Stimulated activated naive B cell treated with anti-CD40 and anti-IgM and Interleukin-4, amounts not matched to agents 10 μg/mL and 1 μg/mL and 100 μg/mL, for 72 hours (primary cell): ENCODE measurements around the gene HEXB.

Source experiments
- ATAC-seq, 2 donors: fragments of 150-1000 bp; cut with Tn5 transposase; replicated peaks; 2 replicates each; pipeline ENCODE4 v1.10.0; 2021; ENCODE audit warnings: moderate library complexity in 1 of 2
- DNase-seq: peaks from one replicate; pipeline ENCODE4 v3.0.0; 2021
- H3K27ac Mint-ChIP-seq: one replicate; pipeline ENCODE4 v1.8.0; 2022; ENCODE audit warnings: mild to moderate bottlenecking, mixed read lengths
- H3K27me3 Mint-ChIP-seq, 2 donors: one replicate each; pipeline ENCODE4 v1.8.0; 2022; ENCODE audit warnings: mixed read lengths in 2 of 2
- H3K36me3 Mint-ChIP-seq, 2 donors: one replicate each; pipeline ENCODE4 v1.8.0; 2022; ENCODE audit warnings: mixed read lengths in 2 of 2, mild to moderate bottlenecking in 1 of 2
- H3K4me1 Mint-ChIP-seq, 2 donors: one replicate each; pipeline ENCODE4 v1.8.0; 2022; ENCODE audit warnings: mixed read lengths in 2 of 2, mild to moderate bottlenecking in 1 of 2
- H3K4me3 Mint-ChIP-seq, 2 donors: one replicate each; pipeline ENCODE4 v1.8.0; 2022; ENCODE audit warnings: mild to moderate bottlenecking in 2 of 2, mixed read lengths in 2 of 2, moderate library complexity in 1 of 2
- H3K9me3 Mint-ChIP-seq, 2 donors: one replicate each; pipeline ENCODE4 v1.8.0; 2022; ENCODE audit warnings: mixed read lengths in 2 of 2, mild to moderate bottlenecking in 1 of 2

HEXB gene

DNA sequence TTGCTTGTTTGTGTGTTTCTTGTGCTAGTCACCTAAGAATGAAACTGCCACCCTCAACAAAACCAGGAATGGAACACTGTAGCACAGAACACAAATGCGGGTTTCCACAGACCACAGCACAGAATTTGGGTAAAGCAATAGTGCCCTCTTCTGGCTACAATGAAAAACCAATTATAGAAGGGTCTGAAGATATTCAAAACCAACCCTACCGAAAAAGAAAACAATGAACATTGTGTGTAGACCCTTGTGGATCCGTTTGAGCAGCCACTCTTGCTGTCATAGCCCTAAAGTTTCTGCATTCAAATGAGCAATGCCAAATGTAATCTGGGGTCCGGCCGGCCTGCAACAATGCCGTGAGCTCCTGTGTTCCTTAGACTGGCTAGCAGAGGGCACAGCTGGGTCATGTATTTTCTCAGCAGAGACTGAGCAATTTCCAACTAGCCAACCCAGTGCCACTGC, 36.2 kb upstream of the HEXB start:
- peak; percentile 88 to 91 for ATAC-seq
- Mint-ChIP-seq H3K4me3 (no peak overlapping the region), H3K27ac (no peak overlapping the region), H3K36me3 (no peaks in the 10 kb centered on the region), H3K4me1 (no peaks in the 10 kb centered on the region), H3K27me3 (peaks cover 5 to 8% of the 10 kb centered on the region in 2 donors), H3K9me3 (no peaks in the 10 kb centered on the region)
- no peak for DNase-seq

- Mint-ChIP-seq H3K4me1 (no peaks in the 10 kb centered on the region), H3K4me3 (no peak overlapping the region), H3K27ac (no peak overlapping the region), H3K36me3 (no peaks in the 10 kb centered on the region), H3K9me3 (no peaks in the 10 kb centered on the region), H3K27me3 (peaks cover 4 to 5% of the 10 kb centered on the region in 2 donors)
- ATAC-seq (no peak), DNase-seq (no peak)
These were observed 35.5 kb upstream of the HEXB start for GRCh38 chr5:74649421-74649973.

DNA sequence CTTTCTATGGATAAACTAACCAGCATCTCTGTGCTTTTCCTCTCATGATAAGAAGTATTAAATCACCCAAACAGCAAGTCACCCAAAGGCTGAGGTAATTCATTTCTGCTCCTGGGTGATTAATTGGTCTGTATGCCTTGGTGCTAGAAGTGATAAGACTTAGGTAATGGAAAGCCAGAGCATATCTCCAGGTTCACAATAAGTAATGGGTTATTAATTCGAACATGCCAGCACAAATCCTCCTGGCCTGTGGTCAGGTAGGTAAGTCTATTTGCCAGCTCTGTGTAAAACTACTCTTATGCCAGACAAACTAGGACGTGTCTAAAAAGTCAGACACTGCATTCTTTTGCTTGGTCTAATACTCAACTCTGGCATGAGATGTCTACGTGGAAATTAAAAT, 33.3 kb upstream of the HEXB start:
- H3K27me3 Mint-ChIP-seq = peaks cover 4 to 5% of the 10 kb centered on the region in 2 donors
- DNase-seq = no peak
- ATAC-seq = no peak
- H3K9me3 Mint-ChIP-seq = no peaks in the 10 kb centered on the region
- H3K4me1 Mint-ChIP-seq = no peaks in the 10 kb centered on the region
- no peak overlapping the region for H3K27ac Mint-ChIP-seq
- no peaks in the 10 kb centered on the region for H3K36me3 Mint-ChIP-seq
- H3K4me3 Mint-ChIP-seq = no peak overlapping the region

- Mint-ChIP-seq H3K27me3 (peaks cover 10 to 11% of the 10 kb centered on the region in 2 donors), H3K36me3 (no peaks in the 10 kb centered on the region), H3K27ac (no peak overlapping the region), H3K9me3 (no peaks in the 10 kb centered on the region), H3K4me1 (no peaks in the 10 kb centered on the region), H3K4me3 (no peak overlapping the region)
- ATAC-seq (no peak), DNase-seq (no peak)
These were observed 32.5 kb upstream of the HEXB start for GRCh38 chr5:74652576-74652975.

DNA sequence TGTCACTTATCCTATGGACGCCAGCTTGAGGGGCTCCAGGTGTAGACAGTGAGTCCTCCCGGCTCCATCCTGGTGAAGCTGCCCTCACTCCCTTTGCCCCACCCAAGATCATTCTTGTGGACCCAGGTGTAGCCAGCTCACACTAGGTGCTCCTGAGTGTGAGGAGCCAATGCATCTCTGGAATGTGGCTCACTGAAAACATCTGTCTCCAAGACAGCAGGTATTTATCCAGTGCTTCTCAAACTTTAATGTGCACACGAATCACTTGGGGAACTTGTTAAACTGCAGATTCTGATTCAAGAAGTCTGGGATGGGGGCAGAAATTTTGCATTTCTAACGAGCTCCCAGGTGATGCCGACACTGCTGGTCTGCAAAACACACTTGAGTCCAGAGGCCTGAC, 31.0 kb upstream of the HEXB start:
- DNase-seq (no peak), ATAC-seq (no peak)
- Mint-ChIP-seq H3K27ac (no peak overlapping the region), H3K9me3 (no peaks in the 10 kb centered on the region), H3K27me3 (peaks cover 11 to 13% of the 10 kb centered on the region in 2 donors), H3K4me3 (no peak overlapping the region), H3K36me3 (no peaks in the 10 kb centered on the region), H3K4me1 (no peaks in the 10 kb centered on the region)

- Mint-ChIP-seq H3K36me3 (no peaks in the 10 kb centered on the region), H3K27me3 (peaks cover 17 to 19% of the 10 kb centered on the region in 2 donors), H3K4me1 (no peaks in the 10 kb centered on the region), H3K27ac (no peak overlapping the region), H3K4me3 (no peak overlapping the region), H3K9me3 (no peaks in the 10 kb centered on the region)
- DNase-seq = no peak
- ATAC-seq = no peak
These were observed 29.8 kb upstream of the HEXB start for GRCh38 chr5:74655206-74655605.

- DNase-seq (no peak), ATAC-seq (no peak)
- no peak overlapping the region for H3K27ac Mint-ChIP-seq
- H3K27me3 Mint-ChIP-seq = peaks cover 15 to 17% of the 10 kb centered on the region in 2 donors
- no peaks in the 10 kb centered on the region for H3K9me3 Mint-ChIP-seq
- H3K4me1 Mint-ChIP-seq = no peaks in the 10 kb centered on the region
- H3K4me3 Mint-ChIP-seq = no peak overlapping the region
- no peaks in the 10 kb centered on the region for H3K36me3 Mint-ChIP-seq
These were observed 29.3 kb upstream of the HEXB start for GRCh38 chr5:74655716-74656115.

GRCh38 chr5:74657165-74657564, 27.9 kb upstream of the HEXB start:
- Mint-ChIP-seq H3K36me3 (no peaks in the 10 kb centered on the region), H3K27me3 (peaks cover 20% of the 10 kb centered on the region in 2 donors), H3K4me3 (no peak overlapping the region), H3K4me1 (no peaks in the 10 kb centered on the region), H3K27ac (no peak overlapping the region), H3K9me3 (no peaks in the 10 kb centered on the region)
- DNase-seq = no peak
- ATAC-seq = no peak

DNA sequence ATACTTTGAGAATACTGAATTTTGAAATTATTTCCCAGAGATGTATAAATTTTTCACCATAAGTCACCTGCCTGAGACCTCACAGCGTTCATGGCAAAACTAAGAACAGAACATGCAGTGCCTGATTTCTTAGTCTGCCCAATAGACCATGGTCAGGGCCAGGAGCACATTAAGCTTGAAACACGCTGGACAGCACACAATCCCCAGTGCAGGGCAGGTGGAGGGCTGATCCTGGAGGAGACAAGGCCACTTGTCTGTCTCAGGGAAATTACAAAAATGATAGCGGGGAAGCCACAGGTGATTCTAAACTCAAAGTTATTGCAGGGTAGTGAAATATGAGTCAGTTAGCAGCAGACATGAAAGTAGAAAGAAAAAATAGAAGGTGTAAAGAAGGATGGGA, 25.9 kb upstream of the HEXB start:
- no peak for DNase-seq
- H3K27me3 Mint-ChIP-seq = peaks cover 25 to 29% of the 10 kb centered on the region in 2 donors
- H3K9me3 Mint-ChIP-seq = no peaks in the 10 kb centered on the region
- no peak overlapping the region for H3K27ac Mint-ChIP-seq
- H3K36me3 Mint-ChIP-seq = no peaks in the 10 kb centered on the region
- no peak overlapping the region for H3K4me3 Mint-ChIP-seq
- no peak for ATAC-seq
- H3K4me1 Mint-ChIP-seq = no peaks in the 10 kb centered on the region

GRCh38 chr5:74660140-74660539, 24.9 kb upstream of the HEXB start:
- Mint-ChIP-seq H3K4me1 (no peaks in the 10 kb centered on the region), H3K27ac (no peak overlapping the region), H3K9me3 (no peaks in the 10 kb centered on the region), H3K36me3 (no peaks in the 10 kb centered on the region), H3K4me3 (no peak overlapping the region), H3K27me3 (peaks cover 29 to 31% of the 10 kb centered on the region in 2 donors)
- DNase-seq (no peak), ATAC-seq (no peak)

GRCh38 chr5:74660873-74661272, 24.2 kb upstream of the HEXB start:
- no peak overlapping the region for H3K27ac Mint-ChIP-seq
- H3K27me3 Mint-ChIP-seq = peaks cover 29 to 31% of the 10 kb centered on the region in 2 donors
- H3K36me3 Mint-ChIP-seq = no peaks in the 10 kb centered on the region
- no peaks in the 10 kb centered on the region for H3K9me3 Mint-ChIP-seq
- no peak for DNase-seq
- no peak for ATAC-seq
- no peaks in the 10 kb centered on the region for H3K4me1 Mint-ChIP-seq
- no peak overlapping the region for H3K4me3 Mint-ChIP-seq

GRCh38 chr5:74664551-74664950, 20.5 kb upstream of the HEXB start:
- no peak for DNase-seq
- ATAC-seq = no peak
- Mint-ChIP-seq H3K27ac (no peak overlapping the region), H3K27me3 (peaks cover 21 to 39% of the 10 kb centered on the region in 2 donors), H3K4me1 (no peaks in the 10 kb centered on the region), H3K36me3 (no peaks in the 10 kb centered on the region), H3K9me3 (peaks cover 2% of the 10 kb centered on the region in 2 donors), H3K4me3 (no peak overlapping the region)

DNA sequence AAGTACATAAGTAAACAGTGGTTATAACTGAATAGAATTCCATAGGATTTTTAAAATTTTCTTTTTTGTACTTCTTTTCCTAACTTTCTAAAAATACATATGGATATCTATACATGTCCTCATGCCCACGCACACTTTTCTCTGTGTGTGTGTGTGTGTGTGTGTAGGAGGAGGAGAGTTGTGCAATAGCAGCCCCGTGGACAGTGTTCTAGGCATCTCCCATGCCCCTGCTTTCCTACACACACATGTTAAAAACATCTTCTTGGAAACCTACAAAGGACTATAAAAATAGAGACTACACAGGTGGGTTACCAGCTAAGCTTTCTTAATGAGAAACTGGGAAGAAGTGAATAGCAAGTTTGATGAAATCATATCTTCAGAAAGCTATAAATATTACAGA, 19.8 kb upstream of the HEXB start:
- ATAC-seq (no peak), DNase-seq (no peak)
- H3K4me1 Mint-ChIP-seq = no peaks in the 10 kb centered on the region
- H3K27ac Mint-ChIP-seq = no peak overlapping the region
- H3K36me3 Mint-ChIP-seq = peaks cover 0 to 4% of the 10 kb centered on the region in 2 donors
- peaks cover 6 to 8% of the 10 kb centered on the region in 2 donors for H3K9me3 Mint-ChIP-seq
- no peak overlapping the region for H3K4me3 Mint-ChIP-seq
- H3K27me3 Mint-ChIP-seq = peaks cover 22 to 39% of the 10 kb centered on the region in 2 donors

DNA sequence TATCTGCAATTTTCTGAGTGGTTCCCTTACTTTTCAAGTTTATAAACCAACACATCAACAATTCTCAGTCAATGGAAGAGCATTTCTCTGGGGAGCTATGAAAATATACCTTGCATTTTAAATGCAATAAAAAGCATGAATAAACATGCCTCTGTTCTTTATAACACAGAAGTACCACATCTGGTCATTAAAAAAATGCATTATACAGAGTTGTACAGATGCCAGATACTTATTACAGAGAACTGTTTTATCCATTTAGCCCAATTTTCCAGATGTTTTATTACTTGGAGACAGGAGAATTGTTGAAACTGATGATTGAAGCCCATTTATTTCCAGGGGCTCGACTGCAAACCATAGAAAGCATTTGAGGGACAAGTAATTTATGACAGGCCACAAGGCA, 19.2 kb upstream of the HEXB start:
- peaks cover 0 to 4% of the 10 kb centered on the region in 2 donors for H3K36me3 Mint-ChIP-seq
- no peak overlapping the region for H3K27ac Mint-ChIP-seq
- no peak overlapping the region for H3K4me3 Mint-ChIP-seq
- H3K9me3 Mint-ChIP-seq = peaks cover 8 to 9% of the 10 kb centered on the region in 2 donors
- peaks cover 18 to 39% of the 10 kb centered on the region in 2 donors for H3K27me3 Mint-ChIP-seq
- no peak for DNase-seq
- no peak for ATAC-seq
- no peaks in the 10 kb centered on the region for H3K4me1 Mint-ChIP-seq

GRCh38 chr5:74667396-74667795, 17.6 kb upstream of the HEXB start:
- H3K4me1 Mint-ChIP-seq = no peaks in the 10 kb centered on the region
- peaks cover 8 to 9% of the 10 kb centered on the region in 2 donors for H3K9me3 Mint-ChIP-seq
- H3K27me3 Mint-ChIP-seq = peaks cover 24 to 41% of the 10 kb centered on the region in 2 donors
- peaks cover 0 to 4% of the 10 kb centered on the region in 2 donors for H3K36me3 Mint-ChIP-seq
- DNase-seq (no peak), ATAC-seq (no peak)
- no peak overlapping the region for H3K27ac Mint-ChIP-seq
- no peak overlapping the region for H3K4me3 Mint-ChIP-seq

- Mint-ChIP-seq H3K36me3 (peaks cover 0 to 4% of the 10 kb centered on the region in 2 donors), H3K4me1 (no peaks in the 10 kb centered on the region), H3K4me3 (no peak overlapping the region), H3K27ac (no peak overlapping the region), H3K27me3 (peaks cover 16 to 33% of the 10 kb centered on the region in 2 donors), H3K9me3 (peaks cover 8 to 9% of the 10 kb centered on the region in 2 donors)
- DNase-seq = no peak
- no peak for ATAC-seq
These were observed 15.2 kb upstream of the HEXB start for GRCh38 chr5:74669821-74670220.
